GM21717 (cell line): ENCODE data around the gene JPH2.

Source experiments
- ATAC-seq: cut with Tn5 transposase; IDR thresholded peaks from one replicate; pipeline ENCODE4 v1.9.1; 2021; ENCODE audit warnings: mild to moderate bottlenecking, moderate library complexity; ENCODE audit not compliant: unreplicated experiment

The JPH2 gene

DNA sequence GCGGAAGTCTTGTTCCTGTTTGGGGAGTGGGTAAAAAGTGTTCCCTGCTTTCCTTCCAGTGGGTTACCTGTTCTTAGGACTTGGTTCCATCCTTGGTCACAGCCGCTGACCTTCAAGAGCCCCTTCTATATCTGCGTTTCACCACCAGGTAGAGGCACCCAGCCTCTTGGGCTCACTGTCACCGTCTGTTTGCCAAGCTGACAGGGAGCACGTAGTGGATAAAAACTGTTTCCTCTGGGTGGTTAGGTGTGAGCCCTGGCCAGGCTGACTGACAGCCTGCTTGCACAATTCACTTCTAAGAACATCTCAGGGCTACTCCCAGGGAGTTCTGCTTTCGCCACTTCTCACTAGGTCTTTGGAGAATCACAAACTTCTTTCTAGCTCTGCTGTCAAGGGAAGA lies 1.8 kb upstream of the JPH2 start:
- ATAC-seq: no peak

DNA sequence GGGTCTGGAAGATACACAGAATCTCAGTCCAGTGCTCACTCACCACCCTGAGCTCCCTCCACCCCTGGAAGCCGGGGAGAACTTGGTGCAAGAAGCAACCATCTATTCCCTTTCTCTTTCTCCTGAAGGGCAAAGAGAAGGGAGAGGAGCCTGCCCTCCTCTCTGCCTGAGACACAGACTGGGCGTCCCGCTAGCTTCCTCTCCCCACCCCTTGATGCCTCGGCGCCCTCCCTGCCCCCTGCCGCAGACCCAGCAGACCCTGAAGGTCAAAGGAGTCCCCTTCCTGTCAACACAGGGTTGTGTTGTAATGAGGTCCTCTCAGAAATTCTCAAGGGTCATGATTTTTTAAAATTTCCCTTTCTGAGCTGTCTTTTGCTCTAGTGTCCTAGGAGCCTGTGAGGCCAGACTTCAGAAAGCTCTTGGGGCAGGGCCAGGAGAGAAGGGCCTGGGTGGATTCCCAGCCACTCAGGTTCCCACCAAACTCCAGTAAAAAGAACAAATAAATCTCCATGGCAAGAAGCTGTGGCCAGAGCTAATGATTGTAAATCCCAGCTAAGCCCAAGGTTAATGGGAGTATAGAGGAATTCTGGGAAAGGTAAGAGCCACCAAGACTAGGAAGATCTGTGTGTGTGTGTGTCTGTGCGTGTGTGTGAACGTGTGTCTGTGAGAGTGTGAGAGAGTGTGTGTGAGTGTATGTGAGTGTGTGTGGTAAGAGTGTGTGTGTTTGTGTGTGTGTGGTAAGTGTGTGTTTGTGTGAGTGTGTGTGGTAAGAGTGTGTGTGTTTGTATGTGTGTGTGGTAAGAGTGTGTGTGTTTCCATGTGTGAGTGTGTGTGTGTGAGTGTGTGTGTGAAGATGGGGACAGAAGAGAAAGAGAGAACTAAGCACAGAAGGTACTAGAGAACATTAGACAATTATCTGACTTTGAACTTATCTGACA lies 1.1 kb upstream of the JPH2 start:
- ATAC-seq: no peak

DNA sequence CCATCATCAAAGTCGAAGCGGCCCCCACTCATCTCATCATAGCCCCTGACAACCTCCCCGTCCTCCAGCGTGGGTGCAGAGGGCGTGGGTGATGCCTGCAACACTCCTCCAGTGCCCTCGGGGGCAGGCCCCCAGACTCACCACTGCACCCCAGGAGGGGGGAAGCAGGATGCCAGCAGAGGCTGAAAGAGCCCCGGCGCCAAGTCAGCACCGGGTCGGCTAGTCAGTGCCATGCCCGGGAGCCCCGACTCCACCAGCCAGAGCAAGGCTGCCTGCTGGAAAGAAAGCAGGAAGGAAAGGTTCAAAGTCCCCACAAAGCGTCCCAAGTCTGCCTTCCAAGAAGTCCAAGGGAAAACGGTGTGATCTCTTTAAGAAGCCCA lies 324 bp downstream of the JPH2 start:
- ATAC-seq: no peak

DNA sequence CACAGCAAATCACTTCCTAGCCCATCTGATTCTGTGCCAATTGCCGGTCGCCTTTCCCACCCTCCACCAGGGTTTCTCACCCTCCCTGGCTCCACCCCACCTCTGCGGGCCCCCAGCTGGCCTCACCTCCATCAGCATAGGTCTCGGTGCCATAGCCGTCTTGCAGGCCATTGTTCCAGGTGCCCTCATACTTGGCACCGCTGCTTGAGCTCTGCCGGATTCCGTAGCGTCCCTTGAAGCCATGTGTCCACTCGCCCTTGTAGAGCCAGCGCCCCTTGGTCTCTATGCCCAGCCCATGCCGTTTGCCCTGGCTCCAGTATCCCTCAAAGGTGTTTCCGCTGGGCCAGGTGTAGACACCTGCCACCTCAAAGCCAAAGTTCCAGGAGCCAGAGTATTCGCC lies 787 bp downstream of the JPH2 start:
- ATAC-seq: no peak

DNA sequence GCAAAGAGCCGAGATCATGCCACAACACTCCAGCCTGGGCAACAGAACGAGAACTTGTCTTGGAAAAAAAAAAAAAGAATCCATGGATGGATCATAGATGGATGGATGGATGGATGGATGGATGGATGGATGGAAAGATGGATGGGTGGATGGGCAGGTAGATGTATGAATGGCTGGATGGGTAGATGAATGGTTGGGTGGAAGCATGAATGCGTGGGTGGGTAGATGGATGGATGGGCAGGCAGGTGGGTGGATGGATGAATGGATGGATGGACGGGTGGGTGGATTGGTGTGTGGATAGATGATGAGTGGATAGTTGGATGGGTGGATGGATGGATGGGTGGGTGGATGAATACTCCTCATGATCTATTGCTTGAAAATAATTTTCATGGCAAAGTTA lies 1.4 kb downstream of the JPH2 start:
- no peak for ATAC-seq

DNA sequence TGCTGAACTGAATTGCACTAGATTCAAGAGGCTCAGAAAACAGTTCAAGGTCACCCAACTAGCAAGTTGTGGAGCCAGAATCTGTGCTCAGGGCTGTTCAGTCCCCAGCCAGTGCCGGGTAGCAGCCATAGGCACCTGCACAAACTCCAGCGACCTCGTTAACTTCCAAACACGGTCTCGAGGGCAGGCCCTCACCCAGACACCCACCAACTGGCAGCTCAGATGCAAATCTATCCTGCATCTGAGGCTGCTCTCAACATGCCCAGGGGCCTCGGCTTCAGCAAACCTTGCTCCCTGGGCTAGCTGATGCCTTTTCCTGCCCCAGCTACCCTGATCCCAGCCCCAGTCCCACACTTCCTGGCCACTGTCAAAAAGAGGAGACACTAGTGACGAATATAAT lies 3.7 kb downstream of the JPH2 start:
- ATAC-seq: no peak

DNA sequence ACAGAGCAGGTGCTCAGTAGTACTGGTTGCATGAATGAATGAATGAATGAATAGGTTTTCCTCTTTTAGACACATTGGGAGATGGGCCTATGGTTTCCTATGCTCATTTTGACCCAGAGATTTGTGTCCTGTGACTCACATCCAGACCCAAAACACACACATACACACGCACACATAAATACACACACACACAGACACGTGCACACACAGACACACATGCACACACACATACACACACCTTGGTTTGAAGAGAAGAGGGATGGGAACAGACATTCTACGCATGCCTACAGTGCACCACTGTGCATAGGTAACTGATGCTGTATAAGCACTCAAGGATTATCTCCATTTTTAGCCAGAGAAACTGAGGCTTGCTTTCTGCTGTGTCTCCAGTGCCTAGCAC lies 4.1 kb downstream of the JPH2 start:
- ATAC-seq: no peak

DNA sequence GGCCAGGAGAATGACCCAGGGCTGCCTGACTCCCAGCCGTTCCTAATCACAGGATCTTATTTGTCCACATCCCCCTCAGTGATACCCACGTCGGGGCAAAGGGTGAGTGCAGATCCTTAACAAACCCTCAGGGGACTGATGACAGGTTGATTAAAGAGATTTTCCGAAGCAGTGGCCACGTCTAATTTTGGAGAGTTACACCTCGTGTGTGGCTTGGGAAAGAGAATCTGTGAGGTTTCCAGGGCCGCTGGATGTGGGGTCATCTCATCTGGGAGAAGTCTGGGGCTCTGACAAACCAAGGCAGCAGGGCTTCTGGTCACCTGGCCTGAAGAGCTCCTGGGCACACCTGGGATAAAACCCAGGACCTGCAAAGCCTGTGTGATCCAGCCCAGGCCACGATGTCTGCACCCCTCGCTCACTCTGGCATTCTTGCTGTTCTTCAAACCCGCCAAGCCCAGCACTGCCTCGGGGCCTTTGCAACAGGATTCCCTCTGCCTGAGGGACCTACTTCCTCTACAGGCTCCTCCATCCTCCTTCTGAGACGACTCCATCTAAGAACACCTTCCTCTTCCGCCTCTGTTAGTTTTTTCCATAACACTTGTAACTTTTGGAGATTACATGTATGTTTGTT lies 4.7 kb downstream of the JPH2 start:
- ATAC-seq: no peak

DNA sequence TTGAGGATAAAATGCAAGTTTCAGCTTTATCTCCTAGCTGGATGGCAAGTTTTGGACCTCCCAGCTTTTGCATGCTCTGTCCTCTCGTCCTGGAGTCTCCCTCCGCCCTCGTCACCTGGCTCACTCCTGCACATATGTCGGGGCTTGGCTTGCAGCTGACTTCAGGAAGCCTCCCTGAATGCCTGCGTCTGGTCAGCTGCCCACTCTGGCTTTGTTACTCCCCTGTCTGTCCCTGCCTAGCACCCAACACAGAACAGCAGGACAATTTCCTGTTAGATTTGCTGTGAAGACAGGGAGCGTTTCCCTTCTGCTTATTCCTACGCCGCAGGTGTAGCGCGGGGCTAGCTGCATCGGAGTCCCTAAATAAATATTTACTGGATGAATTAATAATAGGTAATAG lies 5.4 kb downstream of the JPH2 start:
- ATAC-seq: no peak

DNA sequence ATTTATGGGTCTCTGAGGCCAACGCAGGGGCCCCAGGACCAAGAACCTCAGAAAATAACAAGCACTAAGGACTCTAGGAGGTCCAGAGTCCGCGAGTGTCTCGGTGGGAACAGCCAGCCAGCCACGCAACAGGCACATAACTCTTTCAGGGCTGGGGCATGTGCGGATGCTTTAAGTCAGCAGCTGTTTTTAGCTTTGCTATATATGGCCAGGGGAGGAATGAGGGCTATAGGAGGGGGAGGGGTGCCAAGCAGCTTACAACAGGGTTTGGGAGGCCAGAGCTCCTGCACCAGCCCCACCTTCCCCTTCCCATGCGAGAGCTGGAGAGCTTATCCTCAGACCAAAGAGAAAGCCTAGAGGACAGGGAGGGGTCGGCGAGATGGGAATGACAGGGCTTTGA lies 6.2 kb downstream of the JPH2 start:
- no peak for ATAC-seq

DNA sequence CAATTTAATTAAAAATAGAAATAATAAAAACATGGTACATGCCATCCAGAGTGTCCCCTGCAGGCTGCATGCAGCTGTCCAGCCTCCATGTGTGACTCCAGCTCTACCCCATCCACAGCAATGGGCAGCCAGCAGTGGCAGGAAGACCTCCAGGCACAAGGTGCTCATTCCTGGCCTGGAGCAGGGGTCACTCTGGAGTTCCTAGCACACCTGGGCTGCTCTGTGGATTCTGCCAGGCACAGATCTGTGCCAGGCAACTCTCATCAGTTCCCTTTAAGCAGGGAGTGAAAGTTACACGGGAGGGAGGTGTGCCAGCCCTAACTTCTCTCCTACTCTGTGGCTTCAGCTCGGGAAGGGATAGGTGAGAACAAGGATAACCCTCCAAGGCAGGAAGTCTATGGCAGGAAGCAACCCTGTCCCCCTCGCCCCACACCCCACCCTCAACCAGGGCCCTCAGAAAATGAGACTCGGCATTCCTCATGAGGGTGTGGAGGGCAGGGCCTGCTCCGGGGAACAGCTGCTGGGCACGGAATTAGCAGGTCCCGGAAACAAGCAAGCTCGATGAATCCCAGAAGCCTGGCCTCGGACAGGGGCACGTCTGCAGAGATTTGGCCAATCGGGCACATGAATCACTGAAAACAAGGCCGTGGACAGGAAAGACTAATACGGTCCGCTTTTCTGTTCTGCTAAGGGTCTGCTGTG lies 10.0 kb downstream of the JPH2 start:
- ATAC-seq: no peak

DNA sequence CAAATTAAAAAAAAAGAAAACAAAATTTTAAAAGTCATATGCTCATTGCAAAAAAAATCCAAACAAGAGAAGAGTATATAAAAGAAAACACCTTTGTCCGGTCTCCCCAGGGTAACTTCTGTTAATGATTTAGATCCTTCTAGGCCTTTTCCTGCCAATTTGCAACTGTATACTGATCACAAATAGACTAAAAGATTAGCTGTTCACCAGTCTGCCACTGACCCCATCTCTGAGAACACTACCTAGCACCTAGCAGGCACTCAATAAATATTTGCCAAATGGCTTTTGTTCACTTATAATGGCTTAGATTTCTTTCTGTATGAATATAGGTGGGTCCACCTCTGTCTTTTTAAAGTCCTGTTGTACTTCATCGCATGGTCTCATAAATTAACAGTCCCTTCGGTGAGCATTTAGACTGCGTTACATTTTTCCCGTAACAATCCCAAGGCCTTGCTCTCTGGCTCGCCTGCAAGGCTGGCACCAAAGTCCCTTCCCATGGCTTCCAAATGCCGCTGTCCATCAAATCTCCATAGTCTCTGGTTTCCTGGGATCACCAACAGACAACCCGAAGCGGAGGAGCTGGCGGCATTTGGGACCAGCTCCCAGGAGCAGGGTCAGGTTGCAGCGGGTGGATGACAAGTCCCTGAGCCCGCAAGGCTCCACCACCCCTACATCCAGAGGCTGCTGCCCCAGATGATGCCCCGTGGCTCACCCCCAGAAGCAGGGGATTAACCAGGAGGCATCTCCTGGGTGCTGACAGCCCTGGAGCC lies 11.8 kb downstream of the JPH2 start:
- ATAC-seq: no peak

DNA sequence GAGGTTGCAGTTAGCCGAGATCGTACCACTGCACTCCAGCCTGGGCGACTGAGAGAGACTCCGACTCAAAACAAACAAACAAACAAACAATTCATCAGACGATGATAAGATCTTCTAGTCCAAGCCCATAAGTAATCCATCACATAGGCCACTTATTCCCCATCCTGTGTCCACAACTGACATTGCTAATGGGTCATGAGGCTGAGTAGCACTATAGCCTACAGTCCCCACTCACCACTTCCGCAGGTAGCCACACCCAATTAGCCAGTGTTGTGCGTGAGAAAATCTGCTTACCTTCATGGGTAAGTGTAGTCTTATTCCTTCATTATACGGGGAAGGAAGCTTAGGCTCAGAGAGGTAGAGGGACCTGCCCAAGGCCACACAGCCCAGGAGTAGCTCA lies 13.1 kb downstream of the JPH2 start:
- ATAC-seq: no peak

DNA sequence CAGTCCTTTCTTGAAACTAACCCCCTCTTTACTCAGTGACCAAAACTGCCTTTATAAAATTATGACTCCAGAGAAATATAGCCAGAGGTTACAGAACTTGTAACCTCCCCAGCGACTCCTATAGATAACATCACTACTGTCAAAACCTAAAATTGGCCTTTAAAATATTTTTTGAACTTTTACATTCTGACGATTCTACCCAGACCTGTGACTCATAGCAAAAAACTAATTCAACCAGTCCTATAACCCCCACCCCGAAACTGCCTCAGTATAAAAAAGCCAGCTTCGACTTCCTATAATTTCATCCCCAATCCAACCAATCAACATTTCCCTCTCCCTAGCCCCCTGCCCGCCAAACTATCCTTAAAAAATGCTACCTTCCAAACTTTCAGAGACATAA lies 13.9 kb downstream of the JPH2 start:
- no peak for ATAC-seq

DNA sequence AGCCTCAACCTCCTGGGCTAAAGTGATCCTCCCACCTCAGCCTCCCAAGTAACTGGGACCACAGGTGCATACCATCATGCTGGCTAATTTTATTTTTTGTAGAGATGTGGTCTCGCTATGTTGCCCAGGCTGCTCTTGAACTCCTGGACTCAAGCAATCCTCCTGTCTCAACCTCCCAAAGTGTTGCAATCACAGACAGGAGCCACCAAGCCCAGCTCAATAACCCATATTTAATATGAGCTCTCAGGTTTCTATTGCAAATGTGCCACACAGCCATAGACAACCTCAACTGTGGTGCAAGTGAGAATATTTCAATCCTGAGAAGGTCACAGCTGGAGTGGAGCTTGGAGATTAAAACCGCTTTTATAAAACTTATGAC lies 14.4 kb downstream of the JPH2 start:
- ATAC-seq: no peak

DNA sequence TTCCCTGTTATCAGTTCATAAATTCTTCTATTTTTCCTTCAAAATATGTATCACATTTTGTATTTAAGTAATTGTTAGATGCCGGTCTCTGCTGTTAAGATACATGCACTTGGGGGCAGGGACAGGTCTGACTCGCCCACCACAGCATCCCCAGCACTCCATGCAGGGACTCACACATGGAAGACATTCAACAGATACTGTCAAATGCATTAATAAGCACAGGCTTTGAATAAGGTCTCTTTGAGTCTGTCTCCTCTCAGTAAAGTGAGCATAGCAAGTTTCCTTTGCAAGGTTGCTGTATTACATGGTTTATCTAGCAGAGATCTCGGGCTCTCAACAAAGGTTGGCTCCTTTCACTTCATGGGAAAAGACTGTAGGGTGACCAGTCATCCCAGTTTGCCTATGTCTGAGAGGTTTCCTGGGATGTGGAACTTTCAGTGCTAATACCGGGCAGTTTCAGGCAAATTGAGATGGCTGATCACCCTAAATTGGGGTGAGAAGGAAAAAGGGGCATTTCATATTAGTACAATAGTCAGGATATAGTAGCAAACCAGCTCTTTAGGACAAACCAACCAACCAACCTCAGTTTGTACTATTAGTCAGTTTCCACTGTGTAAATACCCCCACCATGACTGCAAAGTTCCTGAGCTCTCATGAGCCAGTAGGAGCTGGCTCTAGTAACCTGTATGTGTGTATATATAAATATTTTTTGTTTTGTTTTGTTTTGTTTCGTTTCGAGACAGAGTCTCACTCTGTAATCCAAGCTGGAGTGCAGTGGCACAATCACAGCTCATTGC lies 15.0 kb downstream of the JPH2 start:
- ATAC-seq: no peak

DNA sequence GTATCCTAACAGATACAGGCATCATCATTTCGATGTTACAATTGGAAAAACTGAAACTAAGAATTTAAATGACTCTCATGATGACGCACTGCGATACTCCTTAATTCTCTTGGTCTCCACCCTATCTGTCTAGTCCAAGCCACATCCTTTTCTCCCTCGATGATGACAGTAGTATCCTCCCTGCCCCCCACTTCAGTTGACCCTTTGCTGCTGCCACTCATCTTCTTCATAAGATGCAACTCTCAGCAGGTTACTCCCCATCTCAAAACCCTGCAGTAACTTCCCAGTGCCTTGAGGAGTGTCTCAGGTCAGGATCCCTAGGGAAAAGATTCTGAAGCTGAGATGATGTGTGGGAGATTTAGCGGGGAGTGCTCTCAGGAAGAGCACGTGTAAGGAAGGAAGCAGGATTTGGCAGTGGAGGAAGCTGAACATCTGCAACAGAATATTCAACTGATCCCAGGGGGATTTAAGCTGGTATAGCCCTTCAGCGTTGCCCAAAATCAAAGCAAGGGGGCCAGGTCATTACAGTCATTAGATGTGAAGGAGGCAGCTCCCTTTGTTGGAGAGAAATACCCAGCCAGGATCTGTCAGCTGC lies 16.1 kb downstream of the JPH2 start:
- no peak for ATAC-seq

DNA sequence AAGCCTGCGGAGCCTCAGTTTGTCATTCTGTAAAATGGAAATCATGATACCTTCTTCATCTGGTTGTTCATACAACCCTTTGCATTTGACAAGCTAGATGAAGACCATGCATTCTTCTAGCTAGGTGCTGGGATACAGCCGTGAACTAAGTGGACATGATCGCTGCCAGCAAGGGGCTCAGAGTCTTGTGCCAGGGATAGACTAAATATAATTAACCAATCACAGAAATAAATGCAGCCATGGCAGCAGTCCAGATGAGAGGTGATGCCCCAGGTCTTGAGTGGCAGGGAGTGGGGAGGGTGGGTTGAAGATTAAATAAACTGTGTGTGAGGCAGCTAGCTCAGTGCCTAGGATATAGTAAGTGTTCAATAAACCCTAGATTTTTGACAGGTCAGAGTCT lies 19.3 kb downstream of the JPH2 start:
- ATAC-seq: no peak

DNA sequence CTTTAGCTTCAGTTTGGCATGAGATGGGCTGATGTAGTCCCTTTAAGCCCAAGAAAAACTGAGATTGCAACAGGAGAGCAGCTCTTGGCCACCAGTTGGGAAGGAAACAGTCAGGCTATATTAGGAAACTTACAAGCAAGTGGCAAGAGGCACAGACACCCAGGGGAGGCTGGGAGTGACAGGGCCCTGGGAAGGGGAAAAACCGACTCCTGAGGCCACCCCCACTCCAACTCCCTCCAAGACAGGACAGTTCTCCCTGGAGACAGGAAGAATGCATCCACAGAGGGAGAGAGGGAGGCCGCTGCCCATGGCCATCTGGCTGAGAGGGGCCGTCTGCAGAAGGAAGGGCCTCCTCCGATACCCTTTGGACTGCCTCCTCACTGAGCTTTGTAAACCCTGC lies 20.5 kb downstream of the JPH2 start:
- ATAC-seq: no peak

DNA sequence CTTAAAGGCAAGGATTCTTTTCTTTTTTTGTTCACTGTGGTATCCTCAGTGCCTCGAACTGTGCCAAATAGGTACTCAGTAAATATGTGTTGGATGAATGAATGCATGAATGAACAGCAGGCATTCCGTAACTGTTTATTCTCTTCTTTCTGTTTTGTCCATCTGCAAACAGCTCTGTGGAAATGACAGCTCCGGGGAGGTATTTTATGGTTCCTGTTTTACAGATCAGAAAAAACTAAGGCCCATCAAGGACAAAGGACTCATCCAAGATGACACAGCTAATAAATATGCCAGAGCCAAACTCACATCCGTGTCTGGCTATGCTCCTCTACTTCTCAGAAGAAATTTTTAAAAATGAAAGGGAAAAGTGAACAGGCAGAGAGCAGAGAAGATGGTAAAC lies 21.0 kb downstream of the JPH2 start:
- no peak for ATAC-seq
